ENCODE data around the gene STIM1.
A peak's percentile ranks its signal among the peaks of the same experiment; 100 is the strongest.
"Not testable (repeated sequence)": the region's sequence is repeated elsewhere in the genome, so short reads cannot be mapped to it uniquely, and the experiment has no call there.

STIM1 gene

DNA sequence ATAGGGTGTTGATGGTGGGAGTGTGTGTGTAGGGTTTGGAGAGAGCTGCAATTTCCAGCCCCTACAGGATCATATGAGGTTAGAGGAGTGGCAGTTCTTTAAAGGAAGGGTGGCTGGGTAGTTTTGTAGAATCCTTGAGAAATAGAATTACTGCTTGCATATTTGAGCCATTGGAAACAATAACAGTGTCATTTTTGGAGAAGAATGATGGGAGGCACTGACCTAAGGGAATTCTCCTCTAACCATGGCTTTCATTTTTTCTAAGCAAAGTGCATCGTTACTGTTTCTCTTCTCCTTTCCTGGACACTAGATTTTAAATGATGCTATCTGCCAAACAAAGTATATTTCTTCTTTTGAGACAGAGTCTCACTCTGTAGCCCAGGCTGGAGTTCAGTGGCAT, 172.3 kb downstream of the STIM1 start:
- no peak for DNase-seq (ENCODE audit: low read depth)

DNA sequence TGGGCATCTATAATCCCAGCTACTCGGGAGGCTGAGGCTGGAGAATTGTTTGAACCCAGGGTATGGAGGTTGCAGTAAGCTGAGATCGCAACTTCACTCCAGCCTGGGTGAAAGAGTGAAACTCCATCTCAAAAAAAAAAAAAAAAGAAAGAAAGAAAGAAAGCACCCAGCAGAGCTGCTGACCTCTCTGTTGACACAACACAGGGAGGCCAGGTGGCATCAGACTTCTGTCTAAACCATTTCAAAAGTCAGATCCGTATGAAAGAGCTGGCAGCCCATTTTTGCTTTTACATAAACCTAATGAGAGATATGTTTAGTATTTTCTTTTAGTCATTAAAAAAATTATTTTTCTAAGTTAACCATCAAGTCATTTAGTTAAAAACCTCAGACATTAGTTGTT, 174.7 kb downstream of the STIM1 start:
- no peak for DNase-seq (ENCODE audit: low read depth)

- DNase-seq (ENCODE audit: low read depth) = no peak
These were observed 176.6 kb downstream of the STIM1 start for GRCh38 chr11:4032097-4032496.

DNA sequence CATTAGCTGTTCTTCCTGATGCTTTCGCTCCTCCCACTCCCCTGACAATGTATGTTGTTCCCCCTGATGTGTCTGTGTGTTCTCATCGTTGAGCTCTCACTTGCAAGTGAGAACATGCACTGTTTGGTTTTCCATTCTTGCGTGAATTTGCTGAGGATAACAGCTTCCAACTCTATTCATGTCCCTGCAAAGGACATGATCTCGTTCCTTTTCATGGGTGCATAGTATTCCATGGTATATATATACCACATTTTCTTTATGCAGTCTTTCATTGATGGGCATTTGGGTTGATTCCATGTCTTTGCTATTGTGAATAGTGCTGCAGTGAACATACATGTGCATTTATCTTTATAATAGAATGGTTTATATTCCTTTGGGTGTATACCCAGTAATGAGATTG, 180.5 kb downstream of the STIM1 start:
- DNase-seq (ENCODE audit: low read depth) = no peak

GRCh38 chr11:4039011-4039410, 183.5 kb downstream of the STIM1 start:
- DNase-seq (ENCODE audit: low read depth) = no peak

DNA sequence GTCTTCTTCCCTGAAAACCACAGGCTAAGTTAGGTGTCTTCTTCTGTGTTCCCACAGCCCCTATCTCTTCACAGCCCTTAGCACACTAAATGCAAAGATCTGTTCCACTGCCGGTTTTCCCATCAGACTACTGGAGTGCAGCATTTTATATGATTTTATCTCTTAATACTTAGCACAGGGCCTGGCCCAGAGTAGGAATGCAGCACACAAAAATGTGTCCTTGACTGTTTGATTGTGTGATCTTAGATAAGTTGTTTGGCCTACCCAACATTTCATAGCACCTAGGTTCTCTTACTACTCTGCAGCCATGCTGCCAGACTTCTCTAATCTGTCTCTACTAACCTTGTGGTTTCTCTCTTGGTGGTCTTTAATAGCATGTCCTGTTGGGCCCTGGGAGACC, 185.0 kb downstream of the STIM1 start:
- DNase-seq (ENCODE audit: low read depth) = no peak

GRCh38 chr11:4041731-4042391, 186.4 kb downstream of the STIM1 start:
- no peak for DNase-seq (ENCODE audit: low read depth)

GRCh38 chr11:4044976-4045646, 189.6 kb downstream of the STIM1 start:
- DNase-seq (ENCODE audit: low read depth) = no peak

DNA sequence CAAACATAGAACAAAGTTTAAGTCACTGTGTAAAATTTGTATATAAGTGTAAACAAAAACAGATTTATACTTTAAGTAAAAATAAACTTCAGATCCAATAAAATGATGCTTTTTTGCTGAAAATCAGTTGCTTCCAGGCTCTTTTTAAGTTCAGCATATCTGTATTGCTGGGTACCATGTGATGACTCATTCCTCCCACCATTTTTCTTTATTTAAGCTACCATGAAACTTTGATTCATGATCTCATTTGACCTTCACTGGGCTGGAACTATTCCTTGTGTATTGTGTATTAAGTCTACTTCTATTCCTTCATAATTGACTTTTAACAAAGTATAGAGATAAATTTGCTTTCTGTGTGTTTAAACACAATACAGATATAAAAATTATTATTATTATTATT, 192.9 kb downstream of the STIM1 start:
- DNase-seq (ENCODE audit: low read depth) = no peak

DNA sequence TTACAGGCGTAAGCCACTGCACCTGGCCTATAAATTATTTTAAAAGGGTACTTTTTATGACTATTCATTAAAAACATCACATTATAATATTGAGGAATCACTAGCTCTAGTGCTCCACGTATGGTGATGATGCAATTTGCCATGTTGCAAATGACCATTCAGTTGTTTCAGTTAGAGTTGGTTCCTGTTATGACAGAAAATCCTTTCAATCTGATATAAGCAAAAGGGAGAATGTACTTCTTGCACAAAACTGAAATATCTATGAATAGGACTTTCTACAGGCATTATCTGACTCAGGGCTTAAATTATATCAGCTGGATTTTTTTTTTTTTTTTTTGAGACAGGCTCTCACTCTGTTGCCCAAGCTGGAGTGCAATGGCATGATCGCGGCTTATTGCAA, 193.5 kb downstream of the STIM1 start:
- no peak for DNase-seq (ENCODE audit: low read depth)

DNA sequence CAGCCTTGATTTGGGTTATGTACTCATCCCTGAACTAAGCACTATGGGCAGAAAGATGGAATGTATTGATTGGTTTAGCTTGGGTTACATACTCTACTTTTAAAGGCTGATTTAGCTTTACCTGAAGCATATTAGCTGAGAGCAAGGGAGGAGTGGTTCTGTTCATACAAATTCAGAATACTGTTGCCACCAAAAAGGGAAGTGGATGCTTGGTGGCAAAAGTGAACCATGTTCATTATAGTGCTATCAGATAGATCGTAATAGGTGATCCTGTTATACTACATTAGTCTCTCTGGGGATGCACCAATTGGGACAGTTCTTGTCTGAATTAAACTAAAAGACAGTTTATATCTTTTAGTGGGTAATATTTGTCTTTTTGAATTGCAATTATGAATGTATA, 194.7 kb downstream of the STIM1 start:
- no peak for DNase-seq (ENCODE audit: low read depth)

GRCh38 chr11:4053200-4053599, 197.7 kb downstream of the STIM1 start:
- DNase-seq (ENCODE audit: low read depth) = not testable (repeated sequence)

DNA sequence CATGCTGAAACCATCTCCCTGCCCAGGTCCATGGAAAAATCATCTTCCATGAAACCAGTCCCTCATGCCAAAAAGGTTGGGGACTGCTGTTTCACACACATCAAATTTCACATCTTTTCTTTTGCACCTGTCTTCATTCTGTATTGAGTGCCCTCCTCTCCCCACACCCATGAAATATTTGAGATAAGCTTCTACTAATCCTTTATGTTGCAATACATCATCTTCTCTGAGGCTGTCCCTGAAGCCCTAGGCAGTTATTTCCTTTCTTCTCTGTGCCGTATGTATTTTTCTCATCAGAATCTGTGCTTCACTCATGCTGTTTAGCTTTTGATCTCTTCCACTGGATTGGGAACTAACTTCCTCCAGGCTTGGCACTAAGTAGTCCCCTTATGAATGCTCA, 199.2 kb downstream of the STIM1 start:
- no peak for DNase-seq (ENCODE audit: low read depth)

DNA sequence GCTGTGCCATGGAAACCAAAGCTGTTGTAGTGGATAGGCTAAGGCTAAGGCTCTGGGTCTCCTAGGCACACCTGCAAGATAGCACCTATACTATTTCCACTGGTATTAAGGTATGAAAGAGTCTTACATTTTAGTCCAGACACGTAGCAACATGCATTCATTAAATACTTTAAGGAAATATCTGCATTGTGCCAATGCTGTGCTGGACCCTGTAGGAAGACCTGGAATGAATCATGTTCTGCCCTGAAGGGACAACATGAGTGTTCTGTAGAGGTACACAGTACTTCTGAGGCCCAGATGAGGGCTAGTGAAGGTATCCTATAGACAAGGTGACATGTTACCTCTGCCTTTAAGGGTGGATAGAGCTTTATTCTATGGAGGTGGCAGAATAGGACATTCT, 204.0 kb downstream of the STIM1 start:
- no peak for DNase-seq (ENCODE audit: low read depth)

DNA sequence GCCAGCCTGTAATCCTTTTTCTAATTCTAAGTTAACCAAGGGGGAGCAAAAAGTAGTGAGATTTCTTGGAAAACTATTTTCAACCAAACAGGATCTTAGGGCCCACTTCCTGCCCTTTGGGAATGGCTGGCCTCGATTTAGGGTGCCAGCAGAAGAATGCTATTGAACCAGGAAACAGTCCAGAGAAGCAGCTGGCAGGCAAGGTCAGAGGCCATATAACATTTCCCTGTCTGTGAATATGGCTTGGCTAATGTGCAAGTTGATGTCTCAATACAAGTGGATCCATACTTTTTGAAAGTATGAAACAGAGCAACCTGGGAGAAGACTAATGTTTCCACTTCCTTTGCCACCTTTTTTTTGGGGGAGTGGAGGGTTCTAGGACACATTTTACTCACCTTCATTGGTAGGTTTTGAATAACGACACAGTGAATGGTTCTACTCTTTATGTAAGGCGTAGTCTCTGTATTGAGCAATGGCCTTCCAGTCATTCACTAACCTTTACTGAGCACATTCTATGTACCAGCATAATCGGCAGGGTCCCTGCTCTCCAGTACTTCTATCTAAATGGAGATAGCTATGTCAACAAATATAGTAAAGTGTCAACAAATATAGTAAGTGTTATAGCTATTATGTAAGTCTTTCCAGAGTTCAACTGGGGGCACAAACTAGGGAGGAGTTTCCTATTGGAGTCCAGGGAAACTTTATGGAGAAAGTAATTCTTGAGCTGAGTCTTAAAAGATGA, 204.9 kb downstream of the STIM1 start:
- no peak for DNase-seq (ENCODE audit: low read depth)

GRCh38 chr11:4061700-4062099, 206.2 kb downstream of the STIM1 start:
- no peak for DNase-seq (ENCODE audit: low read depth)

DNA sequence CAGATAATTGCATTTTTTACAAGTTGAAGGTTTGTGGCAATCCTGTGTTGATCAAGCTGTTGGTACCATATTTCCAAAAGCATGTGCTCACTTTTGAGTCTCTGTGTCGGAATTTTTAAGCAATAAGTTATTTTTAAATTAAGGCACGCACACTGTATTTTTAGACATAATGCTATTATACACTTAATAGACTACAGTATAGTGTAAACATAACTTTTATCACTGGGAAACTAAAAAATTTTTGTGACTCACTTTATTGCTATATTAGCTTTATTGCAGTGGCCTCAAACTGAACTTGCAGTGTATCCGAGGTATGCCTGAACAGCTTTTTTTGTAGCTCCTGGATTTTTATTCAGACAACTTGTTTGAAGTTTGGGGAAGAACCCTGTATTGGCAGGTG, 207.9 kb downstream of the STIM1 start:
- DNase-seq (ENCODE audit: low read depth) = no peak

DNA sequence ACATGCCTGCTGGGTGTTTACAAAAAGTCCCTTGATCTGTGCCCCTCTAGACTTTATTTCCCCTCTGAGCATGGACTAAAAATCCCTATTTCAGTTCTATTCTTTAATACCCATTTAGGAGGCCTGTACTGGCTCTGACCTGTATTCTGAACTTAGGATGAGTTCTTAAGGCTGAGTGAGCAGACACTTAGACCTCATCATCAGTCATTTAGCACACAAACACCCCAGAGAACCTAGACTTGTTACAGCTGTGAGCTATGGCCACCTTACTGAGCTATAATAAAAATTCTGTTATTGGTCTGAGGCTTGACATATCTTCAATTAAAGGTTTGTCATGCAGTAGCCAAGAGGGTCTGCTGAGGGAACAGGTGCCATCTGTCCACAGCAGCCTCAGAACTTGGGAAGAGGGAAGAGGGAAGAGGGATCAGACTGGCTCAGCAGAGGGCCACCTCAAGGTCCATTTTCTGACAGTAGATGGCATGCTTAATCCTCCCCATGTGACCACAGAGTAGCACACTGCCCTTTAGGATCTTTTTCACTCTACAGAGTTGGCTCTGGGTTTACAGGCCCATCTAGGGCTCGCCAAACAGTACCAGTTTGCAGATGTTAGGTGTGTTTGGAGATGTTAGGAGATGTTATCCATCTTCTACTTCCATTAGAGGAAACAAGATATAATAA, 209.0 kb downstream of the STIM1 start:
- no peak for DNase-seq (ENCODE audit: low read depth)

DNA sequence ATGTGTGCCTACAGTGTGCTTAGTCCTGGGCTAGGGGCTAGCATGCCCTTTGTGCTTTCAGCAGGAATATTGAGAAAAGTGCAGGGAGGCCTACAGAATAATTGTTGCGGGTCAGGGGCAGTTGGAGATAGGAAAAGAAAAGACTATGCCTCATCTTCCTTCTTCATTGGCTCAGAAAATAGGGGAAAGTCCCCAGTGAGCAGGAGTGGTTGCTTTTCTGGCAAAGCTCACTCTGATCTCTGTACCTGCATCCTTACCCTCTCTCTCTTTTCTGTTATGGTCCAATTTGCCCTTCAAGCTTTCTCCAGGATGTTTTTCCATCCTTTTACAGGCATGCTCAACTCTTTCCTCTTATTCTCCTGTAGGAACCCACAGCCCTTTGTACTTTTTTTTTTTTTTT, 209.6 kb downstream of the STIM1 start:
- DNase-seq (ENCODE audit: low read depth) = no peak

DNA sequence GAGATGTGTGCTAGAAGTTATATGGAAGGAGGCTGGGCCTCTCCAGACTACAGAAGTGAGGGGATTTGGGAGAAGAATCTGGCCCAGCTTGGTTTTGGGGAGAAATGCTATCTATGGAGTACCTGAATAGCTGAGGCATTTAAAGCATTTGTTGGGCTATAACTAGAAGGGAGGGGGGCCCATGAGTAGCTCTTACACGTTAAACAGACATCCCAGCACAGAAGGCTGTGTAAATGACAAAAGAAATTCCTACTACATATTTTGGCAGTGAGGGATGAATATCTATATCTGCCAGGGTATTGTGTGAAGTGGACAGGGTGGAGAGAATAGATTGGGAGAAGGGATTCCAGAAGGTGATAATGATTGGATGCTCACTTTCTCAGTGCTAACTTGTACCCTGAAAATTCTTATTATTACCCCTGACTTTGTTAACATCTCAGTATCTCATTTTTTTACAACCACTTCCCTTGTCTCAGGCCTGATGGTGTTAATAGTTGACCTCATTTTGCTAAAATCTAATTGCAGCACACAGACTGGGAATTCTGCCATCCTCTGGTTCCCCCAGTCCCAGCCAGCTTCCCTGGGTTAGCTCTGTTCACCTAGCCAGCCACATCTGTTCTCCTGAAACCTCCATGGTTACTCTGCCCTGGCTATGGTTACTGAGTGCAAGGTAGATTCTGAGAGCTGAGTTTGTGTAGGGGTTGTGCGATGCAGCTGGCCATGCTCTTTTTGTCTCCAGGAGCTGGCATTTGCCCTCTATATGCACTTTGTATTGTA, 210.3 kb downstream of the STIM1 start:
- DNase-seq (ENCODE audit: low read depth) = no peak

DNA sequence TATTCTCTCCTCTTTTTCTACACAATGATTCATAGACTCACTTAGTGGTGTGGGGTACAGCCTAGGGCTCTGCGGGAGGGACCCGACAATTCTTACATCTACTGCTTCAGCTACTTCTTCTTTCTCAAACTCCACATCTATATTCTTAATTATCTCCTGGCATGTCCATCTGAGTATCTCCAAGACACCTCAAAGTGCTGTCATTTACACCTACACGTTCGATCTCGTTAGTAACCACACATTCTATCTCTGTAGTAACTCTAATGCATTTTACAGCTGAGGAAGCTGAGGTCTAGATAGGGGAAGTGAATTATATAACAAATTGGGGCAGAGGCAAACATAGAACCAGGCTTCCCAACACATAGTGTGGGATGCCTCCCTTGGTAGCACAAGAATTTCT, 211.4 kb downstream of the STIM1 start:
- no peak for DNase-seq (ENCODE audit: low read depth)

GRCh38 chr11:4068962-4069361, 213.5 kb downstream of the STIM1 start:
- DNase-seq (ENCODE audit: low read depth) = peak; percentile 6

Data from fibroblast of gingiva (primary cell).